Left ventricle myocardium inferior (tissue), 1 donor: ENCODE results near the gene SAA2. TPM values are rescaled to one million over a fixed set of nuclear protein-coding genes. Genes with fewer than 3 reads are reported as not detected.

ENCODE experiments used
- DNase-seq: peaks from one replicate; pipeline ENCODE4 v3.0.0-alpha.2; 2020
- H3K27ac ChIP-seq: fragments of 200-600 bp; replicated peaks from 2 replicates; pipeline ENCODE4 v1.8.0; 2021
- H3K27me3 ChIP-seq: fragments of 200-600 bp; 2 replicates; pipeline ENCODE4 v1.8.0; 2021; ENCODE audit warnings: low read depth
- H3K36me3 ChIP-seq: fragments of 200-600 bp; 2 replicates; pipeline ENCODE4 v1.8.0; 2021
- H3K4me1 ChIP-seq: fragments of 200-600 bp; 2 replicates; pipeline ENCODE4 v1.8.0; 2021
- H3K4me3 ChIP-seq: fragments of 200-600 bp; 2 replicates; pipeline ENCODE4 v1.8.0; 2021; ENCODE audit warnings: mild to moderate bottlenecking, moderate library complexity
- H3K9me3 ChIP-seq: fragments of 200-600 bp; replicated peaks from 2 replicates; pipeline ENCODE4 v1.8.0; 2021
- intact Hi-C: fragments of 100-400 bp; cut with micrococcal nuclease; formaldehyde crosslinking; loops from one replicate; pipeline ENCODE4 v1.11.0; 2022
- total RNA-seq: library from RNA; stranded (reverse); fragmentation: NEBNext Ultra II Directional; extraction: Animal tissue kit (Norgen Biotek cat#: 25700); gene quantifications from one replicate; pipeline ENCODE4 v1.2.1, GENCODE V29; 2021
- TF ChIP-seq, protein P1 (sequence below): fragments of 200-600 bp; IDR thresholded peaks from 2 replicates; pipeline ENCODE4 v1.8.0; 2021; ENCODE audit warnings: antibody characterized with exemption, mild to moderate bottlenecking, borderline replicate concordance
- donor health status: DM: no; HTN: yes; CAD: no; lungs with severe emphysema.

The SAA2 gene
- total RNA-seq, 1 donor from 2014 or later: 0.60 TPM

DNA sequence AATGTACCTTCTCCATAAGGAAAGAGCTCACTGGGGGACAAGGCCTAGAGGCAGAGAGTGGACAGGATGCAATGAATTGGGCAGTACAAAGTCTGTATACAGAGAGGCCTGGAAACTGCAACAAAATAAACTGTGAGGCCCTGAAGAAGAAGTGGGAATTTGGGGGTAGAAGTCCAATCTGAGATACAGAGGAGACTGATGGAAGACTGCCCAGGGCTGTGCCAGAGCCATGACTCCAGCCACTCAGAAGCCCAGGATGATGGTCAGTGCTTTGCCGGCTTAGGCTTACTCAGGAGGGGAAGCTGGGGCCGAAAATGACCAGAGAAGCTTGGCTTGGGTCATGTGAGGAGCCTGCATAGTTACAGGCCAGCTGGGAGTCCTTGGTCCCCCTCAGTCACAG is 17.6 kb downstream of the SAA2 start:
- no peaks in the 10 kb centered on the region for H3K4me1 ChIP-seq
- no peak overlapping the region for H3K4me3 ChIP-seq
- no peak for DNase-seq
- H3K36me3 ChIP-seq: no peaks in the 10 kb centered on the region
- intact Hi-C loops: no loop called here
- TF ChIP-seq, protein P1, sequence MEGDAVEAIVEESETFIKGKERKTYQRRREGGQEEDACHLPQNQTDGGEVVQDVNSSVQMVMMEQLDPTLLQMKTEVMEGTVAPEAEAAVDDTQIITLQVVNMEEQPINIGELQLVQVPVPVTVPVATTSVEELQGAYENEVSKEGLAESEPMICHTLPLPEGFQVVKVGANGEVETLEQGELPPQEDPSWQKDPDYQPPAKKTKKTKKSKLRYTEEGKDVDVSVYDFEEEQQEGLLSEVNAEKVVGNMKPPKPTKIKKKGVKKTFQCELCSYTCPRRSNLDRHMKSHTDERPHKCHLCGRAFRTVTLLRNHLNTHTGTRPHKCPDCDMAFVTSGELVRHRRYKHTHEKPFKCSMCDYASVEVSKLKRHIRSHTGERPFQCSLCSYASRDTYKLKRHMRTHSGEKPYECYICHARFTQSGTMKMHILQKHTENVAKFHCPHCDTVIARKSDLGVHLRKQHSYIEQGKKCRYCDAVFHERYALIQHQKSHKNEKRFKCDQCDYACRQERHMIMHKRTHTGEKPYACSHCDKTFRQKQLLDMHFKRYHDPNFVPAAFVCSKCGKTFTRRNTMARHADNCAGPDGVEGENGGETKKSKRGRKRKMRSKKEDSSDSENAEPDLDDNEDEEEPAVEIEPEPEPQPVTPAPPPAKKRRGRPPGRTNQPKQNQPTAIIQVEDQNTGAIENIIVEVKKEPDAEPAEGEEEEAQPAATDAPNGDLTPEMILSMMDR: no peak
- no peak overlapping the region for H3K27ac ChIP-seq
- H3K9me3 ChIP-seq: no peaks in the 10 kb centered on the region
- peaks cover 16% of the 10 kb centered on the region for H3K27me3 ChIP-seq

DNA sequence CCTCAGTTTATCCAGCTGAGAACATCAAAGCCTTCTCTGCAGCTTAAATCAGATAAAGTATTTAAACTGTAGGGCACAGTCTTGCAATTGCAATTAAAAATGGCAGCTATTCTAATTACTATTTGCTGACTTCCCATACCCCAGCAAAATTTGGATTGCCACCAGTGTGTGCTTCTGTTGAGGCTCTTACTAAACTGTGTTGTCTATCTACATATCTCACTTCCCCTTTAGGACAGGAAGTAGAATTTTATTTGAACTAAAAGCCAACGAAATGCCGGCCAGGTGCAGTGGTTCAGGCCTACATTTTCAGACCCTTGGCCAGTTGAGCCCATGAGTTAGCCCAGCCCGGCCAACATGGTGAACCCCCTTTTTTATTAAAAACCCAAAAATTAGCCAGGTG is 19.0 kb downstream of the SAA2 start:
- TF ChIP-seq, protein P1: no peak
- H3K27ac ChIP-seq: no peak overlapping the region
- no peaks in the 10 kb centered on the region for H3K4me1 ChIP-seq
- intact Hi-C loops: no loop called here
- no peak for DNase-seq
- H3K27me3 ChIP-seq: peaks cover 15% of the 10 kb centered on the region
- H3K36me3 ChIP-seq: no peaks in the 10 kb centered on the region
- H3K4me3 ChIP-seq: no peak overlapping the region
- H3K9me3 ChIP-seq: peaks cover 6% of the 10 kb centered on the region

DNA sequence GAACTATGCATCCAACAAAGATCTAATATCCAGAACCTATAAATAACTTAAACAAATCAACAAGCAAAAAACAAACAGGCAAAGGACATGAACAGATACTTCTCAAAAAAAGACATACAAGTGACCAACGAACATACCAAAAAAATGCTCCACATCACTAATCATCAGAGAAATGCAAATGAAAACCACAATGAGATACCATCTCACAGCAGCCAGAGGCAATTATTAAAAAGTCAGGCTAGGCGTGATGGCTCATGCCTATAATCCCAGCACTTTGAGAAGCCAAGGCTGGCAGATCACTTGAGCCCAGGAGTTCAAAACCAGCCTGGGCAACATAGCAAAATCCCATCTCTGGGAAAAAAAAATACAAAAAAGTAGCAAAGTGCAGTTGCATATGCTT is 22.6 kb downstream of the SAA2 start:
- peaks cover 6% of the 10 kb centered on the region for H3K9me3 ChIP-seq
- TF ChIP-seq, protein P1: no peak
- H3K27ac ChIP-seq: no peak overlapping the region
- H3K4me3 ChIP-seq: no peak overlapping the region
- no peak for DNase-seq
- no peaks in the 10 kb centered on the region for H3K36me3 ChIP-seq
- intact Hi-C loops: no loop called here
- H3K4me1 ChIP-seq: no peaks in the 10 kb centered on the region
- H3K27me3 ChIP-seq: peaks cover 7% of the 10 kb centered on the region

DNA sequence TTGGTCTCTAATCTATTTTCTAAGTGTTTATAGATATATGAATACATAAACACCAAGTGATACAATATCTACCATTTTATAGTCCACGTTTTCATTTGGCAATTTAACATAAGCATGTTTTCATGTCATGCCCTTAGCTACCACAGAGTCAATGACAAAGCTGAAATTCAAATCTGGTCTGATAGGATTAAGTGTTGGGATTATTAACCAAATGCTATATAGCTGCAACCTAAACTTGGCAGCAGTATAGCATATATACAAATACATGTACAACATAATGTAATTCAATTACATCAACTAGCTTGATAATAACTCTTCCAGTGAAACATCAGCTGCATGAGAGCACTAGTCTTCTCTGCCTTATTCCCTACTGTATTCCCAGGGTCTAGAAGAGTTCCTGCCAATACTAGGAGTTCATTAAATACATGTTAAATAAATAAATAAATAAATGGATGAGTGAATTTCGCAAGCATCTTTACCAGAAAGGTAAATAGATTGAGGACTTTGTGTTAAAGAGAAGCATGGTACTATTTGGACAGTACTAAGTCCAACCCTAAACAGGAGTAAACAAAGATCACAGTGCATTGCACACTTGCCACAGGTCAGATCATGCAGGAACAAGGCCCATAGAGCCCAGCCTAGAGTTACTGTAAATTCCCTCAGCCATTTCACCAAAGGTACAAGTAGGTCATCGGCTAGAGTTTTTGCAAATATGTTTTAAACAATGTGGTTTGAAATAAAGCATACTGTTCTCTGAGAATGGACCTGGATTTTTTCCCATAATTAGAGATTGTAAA is 24.7 kb downstream of the SAA2 start:
- Histone ChIP-seq H3K36me3 (no peaks in the 10 kb centered on the region), H3K27ac (no peak overlapping the region), H3K4me1 (no peaks in the 10 kb centered on the region), H3K9me3 (peaks cover 6% of the 10 kb centered on the region), H3K4me3 (no peak overlapping the region), H3K27me3 (peaks cover 7% of the 10 kb centered on the region)
- DNase-seq: no peak
- TF ChIP-seq, protein P1: no peak
- intact Hi-C loops: no loop called here

DNA sequence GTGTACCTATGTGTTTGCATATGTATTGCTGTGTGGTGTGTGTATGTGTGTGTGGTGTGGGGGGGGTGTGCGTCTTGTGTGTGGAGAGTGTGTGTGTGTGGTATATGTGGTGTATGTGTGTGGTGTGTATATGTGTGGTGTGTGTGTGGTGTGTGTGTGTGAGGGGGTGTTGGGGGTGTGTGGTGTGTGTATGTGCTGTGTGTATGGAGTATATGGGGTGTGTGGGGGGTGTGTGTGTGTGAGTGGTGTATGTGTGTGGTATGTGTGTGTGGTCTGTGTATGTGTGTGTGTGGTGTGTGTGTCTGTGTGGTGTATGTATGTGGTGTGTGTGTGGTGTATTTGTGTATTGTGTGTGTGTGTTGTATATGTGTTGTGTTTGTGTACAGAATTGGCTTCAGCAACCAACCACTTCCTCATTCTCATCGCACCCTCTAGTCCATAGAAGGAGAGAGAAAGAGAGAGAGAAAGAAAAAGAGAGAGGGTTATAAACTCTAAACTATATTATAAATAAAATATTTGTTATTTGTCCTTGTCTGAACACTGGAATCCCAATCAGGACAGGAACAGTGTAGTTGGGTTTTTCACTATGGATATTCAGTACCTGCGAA is 25.6 kb downstream of the SAA2 start:
- intact Hi-C loops: no loop called here
- Histone ChIP-seq H3K27me3 (peaks cover 7% of the 10 kb centered on the region), H3K9me3 (peaks cover 13% of the 10 kb centered on the region), H3K4me1 (no peaks in the 10 kb centered on the region), H3K36me3 (no peaks in the 10 kb centered on the region), H3K4me3 (no peak overlapping the region), H3K27ac (no peak overlapping the region)
- TF ChIP-seq, protein P1: no peak
- DNase-seq: no peak
